NCI-H2196 (cell line): Measurements from ENCODE around the gene GLUD1.
"Not testable (repeated sequence)": the region's sequence is repeated elsewhere in the genome, so short reads cannot be mapped to it uniquely, and the experiment has no call there.

Experiments used
- DNase-seq: peaks from one replicate; lab custom pipeline; 2025; ENCODE audit not compliant: unreplicated experiment; lab: John Stamatoyannopoulos, UW

The GLUD1 gene

GRCh38 chr10:87053111-87053510 is 41.5 kb downstream of the GLUD1 start:
- no peak for DNase-seq

DNA sequence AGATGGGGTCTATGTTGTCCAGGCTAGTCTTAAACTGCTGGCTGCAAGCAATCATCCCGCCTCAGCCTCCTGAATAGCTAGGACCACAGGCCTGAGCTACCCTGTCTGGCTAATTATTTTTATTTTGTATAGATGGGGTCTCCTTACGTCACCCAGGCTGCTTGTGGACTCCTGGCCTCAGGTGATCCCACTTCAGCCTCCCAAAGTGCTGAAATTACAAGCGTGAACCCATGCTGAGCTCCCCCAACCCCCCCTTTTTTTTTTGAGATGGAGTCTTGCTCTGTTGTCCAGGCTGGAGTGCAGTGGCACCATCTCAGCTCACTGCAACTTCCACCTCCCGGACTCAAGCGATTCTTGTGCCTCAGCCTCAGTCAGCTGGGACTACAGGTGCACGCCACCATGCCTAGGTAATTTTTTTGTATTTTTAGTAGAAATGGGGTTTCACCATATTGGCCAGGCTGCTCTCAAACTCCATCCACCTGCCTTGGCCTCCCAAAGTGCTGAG is 49.2 kb downstream of the GLUD1 start:
- no peak for DNase-seq

DNA sequence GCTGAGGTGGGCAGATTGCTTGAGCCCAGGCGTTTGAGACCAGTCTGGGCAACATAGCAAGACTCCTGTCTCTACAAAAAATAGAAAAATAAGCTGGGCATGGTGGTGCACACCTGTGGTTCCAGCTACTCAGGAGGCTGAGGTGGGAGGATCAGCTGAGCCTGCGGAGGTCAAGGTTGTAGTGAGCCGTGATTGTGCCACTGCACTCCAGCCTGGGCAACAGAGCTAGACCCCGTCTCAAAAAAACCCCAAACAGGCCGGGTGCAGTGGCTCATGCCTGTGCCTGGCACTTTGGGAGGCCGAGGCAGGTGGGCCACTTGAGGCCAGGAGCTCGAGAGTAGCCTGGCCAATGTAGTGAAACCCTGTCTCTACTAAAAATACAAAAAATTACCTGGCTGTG is 51.1 kb downstream of the GLUD1 start:
- not testable (repeated sequence) for DNase-seq

DNA sequence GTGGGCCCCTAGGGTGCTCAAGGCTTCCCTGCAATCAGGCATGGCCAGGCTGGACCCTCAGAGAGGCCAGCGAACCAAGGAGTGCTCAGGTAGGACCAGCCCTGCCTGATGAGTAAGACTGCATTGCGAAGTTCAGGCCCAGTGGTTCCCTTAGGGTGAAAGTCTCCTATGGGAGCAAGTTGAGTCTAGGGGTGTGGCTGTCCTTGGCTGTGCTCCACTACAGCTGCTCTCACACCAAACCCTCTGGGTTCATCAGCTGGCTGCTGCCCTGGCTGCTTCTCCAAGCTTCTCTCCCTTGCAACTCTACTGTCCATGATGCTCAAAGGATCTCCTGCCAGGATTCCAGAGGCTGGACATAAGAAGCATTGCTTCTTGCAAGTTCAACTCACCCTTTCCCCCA is 55.9 kb downstream of the GLUD1 start:
- no peak for DNase-seq

GRCh38 chr10:87038286-87038717 is 56.3 kb downstream of the GLUD1 start:
- no peak for DNase-seq

DNA sequence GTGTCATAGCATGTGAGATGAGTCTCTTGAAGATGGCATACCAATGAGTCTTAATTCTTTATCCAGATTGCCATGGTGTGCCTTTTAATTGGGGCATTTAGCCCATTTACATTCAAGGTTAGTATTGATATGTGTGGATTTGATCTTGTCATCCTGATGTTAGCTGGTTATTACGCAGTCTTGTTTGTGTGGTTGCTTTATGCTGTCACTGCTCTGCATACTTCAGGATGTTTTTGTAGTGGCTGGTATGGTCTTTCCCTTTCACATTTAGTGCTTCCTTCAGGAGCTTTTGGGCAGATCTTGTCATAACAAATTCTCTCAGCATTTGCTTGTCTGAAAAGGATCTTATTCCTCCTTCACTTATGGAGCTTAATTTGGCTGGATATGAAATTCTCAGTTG is 58.0 kb downstream of the GLUD1 start:
- no peak for DNase-seq

- no peak for DNase-seq
These were observed 63.6 kb downstream of the GLUD1 start for GRCh38 chr10:87030912-87031635.

DNA sequence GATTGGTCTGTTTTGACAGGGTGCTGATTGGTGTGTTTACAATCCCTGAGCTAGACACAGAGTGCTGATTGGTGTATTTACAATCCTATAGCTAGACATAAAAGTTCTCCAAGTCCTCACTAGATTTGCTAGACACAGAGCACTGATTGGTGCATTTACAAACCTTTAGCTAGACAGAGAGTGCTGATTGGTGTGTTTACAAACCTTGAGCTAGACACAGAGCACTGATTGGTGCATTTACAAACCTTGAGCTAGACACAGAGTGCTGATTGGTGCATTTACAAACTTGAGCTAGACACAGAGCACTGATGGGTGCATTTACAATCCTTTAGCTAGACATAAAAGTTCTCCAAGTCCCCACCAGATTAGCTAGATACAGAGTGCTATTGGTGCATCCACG is 64.2 kb downstream of the GLUD1 start:
- not testable (repeated sequence) for DNase-seq

DNA sequence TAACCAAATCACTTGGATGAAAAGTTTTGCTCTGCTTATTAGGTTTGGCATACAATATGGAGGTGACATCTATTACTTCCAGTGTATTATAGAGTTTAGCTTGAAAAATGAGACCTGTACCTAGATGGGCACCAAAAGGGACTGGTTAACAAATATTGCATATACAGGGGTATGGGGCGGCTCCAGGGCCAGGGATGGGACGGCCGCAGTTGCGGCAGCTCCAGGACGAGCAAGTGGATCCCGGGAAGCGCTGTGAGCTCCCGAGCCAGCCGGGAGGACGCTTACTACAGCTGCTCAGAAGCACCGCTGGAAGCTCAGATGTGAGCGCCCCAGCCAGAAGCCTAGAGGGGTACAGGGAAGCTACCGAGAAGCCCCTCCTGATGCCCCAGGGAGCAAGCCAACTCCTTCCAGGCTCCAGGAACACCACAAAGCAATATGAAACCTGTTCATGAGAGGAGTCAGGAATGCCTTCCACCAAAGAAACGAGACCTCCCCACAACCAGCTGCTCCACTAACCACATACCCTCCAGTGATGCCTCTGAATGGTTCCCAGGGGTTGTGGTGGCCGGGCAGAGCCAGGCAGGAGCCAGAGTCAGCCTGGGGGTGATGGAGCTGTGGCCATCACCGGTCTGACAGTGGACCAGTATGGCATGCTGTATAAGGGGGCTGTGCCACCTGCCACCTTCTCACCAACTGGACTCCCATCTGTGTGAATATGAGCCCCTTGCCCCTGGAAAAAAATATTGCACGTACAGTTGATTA is 67.7 kb downstream of the GLUD1 start:
- not testable (repeated sequence) for DNase-seq

GRCh38 chr10:87025285-87025958 is 69.2 kb downstream of the GLUD1 start:
- not testable (repeated sequence) for DNase-seq

- DNase-seq, result not testable (repeated sequence)
These were observed 74.6 kb downstream of the GLUD1 start, which contains the start of gene FAM25A for GRCh38 chr10:87020056-87020455. FAM25A (plus strand) TSS chr10:87020294; CDS start chr10:87020325, 31 bp downstream.

GRCh38 chr10:87019504-87019903 is 75.1 kb downstream of the GLUD1 start:
- not testable (repeated sequence) for DNase-seq

DNA sequence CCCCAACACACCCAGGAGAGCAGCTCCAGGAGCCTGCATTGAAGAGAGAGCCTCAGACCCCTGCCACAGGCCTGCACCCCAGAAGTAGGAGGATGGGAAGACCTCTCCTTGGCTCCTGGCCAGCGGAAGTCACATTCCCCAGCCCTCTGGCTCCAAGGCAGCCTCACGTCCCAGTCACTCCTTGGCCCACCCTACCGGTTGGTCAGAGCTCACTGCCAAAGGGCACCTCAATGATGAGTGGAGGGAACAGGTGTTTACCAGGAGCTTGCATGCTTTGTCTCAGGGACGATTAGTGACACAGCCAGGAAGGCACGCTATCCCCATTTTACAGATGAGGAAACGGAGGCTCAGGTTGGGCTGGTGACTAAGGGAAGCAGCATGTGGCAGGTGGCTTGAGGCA is 75.6 kb downstream of the GLUD1 start:
- DNase-seq, result not testable (repeated sequence)

DNA sequence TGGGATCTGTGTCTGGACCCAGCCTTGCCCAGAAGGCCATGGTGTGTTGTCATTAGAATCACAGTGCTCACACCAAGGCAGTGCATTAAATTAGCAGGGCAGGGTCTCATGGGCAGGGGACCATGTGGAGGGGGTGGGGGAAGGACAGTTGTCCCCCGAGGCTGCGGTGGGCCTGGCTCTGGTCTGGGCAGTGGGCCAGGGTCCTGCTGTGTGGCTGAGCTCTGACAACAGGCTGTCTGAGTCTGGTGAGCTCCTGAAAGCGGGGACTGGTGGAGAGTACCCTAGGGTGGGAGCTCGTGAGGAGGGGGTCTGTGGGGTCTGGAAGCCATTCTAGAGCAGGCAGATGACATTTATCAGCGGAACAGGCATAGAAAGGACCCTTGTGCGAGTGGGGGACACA is 76.5 kb downstream of the GLUD1 start:
- DNase-seq, result not testable (repeated sequence)

DNA sequence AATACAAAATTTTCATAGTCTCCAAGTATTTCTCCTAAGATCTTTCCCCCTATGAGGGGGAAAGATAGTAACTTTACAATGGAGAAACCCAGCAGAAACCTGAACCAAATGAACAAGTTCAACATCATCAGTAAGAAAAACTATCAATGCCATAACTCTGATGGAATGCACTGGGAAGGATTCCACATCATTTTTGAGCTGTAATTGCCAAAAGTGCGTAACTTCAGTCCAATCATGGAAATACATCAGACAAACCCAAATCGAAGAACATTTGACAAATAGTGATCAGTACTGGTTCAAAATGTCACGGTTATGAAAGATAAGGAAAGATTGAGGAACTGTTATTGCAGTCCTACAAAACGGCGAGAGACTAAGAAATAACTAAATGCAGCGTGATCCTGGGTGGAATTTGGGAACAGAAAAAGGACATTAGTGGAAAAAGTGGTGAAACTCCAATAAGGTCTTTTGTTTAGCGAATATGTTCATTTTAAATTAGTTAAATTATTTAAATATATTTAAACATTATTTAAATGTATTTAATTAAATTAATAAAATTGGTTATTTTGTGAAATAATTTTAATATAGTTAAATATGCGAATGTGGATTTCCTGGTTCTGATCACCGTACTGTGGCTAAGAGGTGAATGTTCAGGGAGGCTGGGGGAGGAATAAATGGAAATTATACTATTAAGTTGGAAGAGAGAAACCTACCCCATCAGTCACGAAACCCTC is 79.5 kb downstream of the GLUD1 start:
- DNase-seq, result not testable (repeated sequence)

- not testable (repeated sequence) for DNase-seq
These were observed 81.1 kb downstream of the GLUD1 start for GRCh38 chr10:87013528-87013927.

DNA sequence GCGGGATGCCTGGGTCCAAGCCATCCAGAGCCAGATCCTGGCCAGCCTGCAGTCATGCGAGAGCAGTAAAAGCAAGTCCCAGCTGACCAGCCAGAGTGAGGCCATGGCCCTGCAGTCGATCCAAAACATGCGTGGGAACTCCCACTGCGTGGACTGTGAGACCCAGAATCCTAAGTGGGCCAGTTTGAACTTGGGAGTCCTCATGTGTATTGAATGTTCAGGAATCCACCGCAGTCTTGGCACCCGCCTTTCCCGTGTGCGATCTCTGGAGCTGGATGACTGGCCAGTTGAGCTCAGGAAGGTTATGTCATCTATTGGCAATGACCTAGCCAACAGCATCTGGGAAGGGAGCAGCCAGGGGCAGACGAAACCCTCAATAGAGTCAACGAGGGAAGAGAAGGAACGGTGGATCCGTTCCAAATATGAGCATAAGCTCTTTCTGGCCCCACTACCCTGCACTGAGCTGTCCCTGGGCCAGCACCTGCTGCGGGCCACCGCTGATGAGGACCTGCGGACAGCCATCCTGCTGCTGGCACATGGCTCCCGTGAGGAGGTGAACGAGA is 85.4 kb downstream of the GLUD1 start:
- not testable (repeated sequence) for DNase-seq

GRCh38 chr10:87008303-87008702 is 86.3 kb downstream of the GLUD1 start:
- DNase-seq, result not testable (repeated sequence)

- DNase-seq, result not testable (repeated sequence)
These were observed 87.0 kb downstream of the GLUD1 start for GRCh38 chr10:87007674-87008073.

GRCh38 chr10:87007124-87007523 is 87.5 kb downstream of the GLUD1 start:
- DNase-seq, result not testable (repeated sequence)
